Stimulated activated CD4-positive, alpha-beta T cell treated with anti-CD3 and anti-CD28 coated beads, Interleukin-1b, Interleukin-23, amount 100 ng/mL, for 1 hour (primary cell): ENCODE data around the gene COL4A2.
"Not testable (repeated sequence)": the region's sequence is repeated elsewhere in the genome, so short reads cannot be mapped to it uniquely, and the experiment has no call there.

Experiments used
- DNase-seq, 2 donors: peaks; one replicate each; pipeline ENCODE4 v3.0.0-alpha.2; 2020; ENCODE audit warnings: low read depth in 2 of 2

COL4A2 gene

DNA sequence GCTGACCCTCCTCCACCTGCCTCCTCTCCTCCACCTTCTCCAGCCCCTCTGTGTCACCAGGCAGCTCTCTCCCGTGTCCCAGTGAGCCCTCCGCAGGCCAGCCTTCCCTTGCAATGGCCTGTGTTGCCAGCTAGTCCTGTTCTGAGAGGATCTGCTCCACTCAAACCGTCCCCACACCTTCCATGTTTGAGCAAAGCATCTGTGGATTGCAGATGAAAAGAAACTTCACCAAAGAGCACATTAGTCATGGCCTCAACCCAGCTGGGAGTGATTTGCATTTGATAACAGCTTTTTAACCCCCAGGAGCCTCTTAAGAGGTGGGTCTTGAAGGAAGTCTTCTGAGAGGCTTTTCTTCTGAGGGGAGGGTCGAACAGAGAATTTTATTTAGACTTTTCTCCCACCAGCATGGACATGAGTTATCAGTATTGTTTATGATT is 72.8 kb downstream of the COL4A2 start:
- DNase-seq: no peak

DNA sequence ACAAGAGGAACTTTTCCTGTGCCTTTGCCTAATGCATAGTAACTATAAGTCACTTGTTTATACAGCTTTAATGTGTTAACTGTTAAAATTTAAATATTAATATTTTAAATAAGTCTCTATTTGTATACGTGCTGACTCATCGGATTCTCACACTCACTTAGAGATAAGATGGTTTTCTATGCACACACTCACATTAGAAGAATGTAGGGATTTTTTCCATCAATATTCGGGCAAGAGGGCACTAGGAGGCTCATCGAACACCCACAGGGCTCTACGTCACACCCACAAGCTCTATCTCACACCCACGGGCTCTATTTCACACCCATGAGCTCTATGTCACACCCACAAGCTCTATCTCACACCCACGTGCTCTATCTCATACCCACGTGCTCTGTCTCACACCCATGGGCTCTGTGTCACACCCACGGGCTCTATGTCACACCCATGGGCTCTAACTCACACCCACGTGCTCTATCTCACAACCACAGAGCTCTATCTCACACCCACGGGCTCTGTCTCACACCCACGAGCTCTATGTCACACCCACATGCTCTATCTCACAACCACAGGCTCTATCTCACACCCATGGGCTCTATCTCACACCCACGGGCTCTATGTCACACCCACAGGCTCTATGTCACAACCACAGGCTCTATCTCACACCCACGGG is 73.4 kb downstream of the COL4A2 start:
- no peak for DNase-seq

DNA sequence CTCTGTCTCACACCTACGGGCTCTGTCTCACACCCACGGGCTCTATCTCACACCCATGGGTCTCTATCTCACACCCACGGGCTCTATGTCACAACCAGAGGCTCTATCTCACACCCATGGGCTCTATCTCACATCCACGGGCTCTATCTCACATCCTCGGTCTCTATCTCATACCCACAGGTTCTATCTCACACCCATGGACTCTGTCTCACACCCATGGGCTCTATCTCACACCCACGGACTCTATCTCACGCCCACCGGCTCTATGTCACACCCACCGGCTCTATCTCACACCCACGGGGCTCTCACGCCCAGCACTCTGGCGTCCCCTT is 73.9 kb downstream of the COL4A2 start:
- DNase-seq: no peak

DNA sequence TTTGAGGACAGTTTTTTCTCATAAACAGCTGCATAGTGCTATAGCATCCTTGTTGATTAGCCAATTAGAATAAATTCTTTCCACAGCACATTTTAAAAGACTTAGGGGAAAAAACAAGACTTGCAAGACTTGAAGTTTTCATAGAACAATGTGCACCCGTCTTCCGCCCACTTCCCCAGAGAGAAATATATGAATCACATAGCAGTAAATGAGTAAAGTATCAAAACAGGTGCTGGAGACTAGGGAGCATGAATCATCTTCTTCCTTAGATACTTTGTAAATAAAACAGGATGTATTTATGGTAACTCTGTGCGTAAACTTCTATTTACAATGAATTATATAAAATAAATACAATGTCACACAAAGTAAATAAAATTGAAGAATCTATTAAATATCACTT is 75.1 kb downstream of the COL4A2 start:
- no peak for DNase-seq

DNA sequence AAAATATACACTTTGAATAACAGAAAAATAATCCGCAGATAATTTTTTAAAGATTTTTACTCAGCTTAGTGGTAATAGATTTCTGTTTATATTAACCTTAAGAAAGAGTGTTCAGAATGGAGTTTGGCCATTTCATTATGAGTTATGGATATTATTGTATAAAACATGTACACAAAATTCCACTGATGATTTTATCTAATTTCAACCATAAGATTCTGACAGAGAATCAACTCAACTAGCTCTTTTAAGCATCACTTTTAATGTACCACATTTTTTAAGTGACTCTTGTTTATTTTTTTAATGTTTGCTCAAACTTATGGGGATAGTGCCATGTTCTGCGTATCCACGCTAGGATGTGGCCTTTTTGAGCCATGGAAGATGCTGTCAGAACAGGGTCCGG is 75.7 kb downstream of the COL4A2 start:
- no peak for DNase-seq

DNA sequence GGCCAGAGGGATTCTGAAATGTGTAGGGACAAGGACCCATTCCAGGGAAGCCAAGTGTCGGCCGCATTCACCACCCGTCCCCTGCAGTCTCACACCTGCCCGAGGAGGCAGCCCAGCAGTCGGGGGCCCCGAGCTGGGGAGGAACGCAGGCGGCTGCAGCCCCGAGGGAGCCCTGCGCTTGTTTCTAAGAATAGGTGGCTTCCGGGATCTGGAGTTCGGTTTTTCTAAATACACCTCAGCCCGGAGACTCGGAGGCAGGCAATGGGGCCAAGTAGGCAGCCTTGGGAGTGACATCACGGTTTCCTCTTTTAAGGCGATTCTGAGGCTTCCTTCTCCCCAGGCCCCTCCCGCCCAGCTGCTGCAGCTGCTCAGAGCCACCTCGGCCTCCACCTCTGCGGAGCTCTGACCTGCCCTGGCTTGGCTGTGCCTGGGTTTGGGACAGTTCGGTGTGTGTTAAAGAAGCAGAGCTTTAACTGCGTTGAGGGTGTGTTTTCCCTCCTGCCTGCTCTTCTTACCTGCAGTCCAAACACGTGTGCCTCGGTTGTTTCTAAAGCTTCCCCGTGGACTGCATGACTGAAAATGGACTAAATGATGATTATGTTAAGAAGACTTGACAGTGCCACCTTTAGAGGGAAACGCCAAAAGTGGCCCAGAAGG is 80.5 kb downstream of the COL4A2 start:
- no peak for DNase-seq

DNA sequence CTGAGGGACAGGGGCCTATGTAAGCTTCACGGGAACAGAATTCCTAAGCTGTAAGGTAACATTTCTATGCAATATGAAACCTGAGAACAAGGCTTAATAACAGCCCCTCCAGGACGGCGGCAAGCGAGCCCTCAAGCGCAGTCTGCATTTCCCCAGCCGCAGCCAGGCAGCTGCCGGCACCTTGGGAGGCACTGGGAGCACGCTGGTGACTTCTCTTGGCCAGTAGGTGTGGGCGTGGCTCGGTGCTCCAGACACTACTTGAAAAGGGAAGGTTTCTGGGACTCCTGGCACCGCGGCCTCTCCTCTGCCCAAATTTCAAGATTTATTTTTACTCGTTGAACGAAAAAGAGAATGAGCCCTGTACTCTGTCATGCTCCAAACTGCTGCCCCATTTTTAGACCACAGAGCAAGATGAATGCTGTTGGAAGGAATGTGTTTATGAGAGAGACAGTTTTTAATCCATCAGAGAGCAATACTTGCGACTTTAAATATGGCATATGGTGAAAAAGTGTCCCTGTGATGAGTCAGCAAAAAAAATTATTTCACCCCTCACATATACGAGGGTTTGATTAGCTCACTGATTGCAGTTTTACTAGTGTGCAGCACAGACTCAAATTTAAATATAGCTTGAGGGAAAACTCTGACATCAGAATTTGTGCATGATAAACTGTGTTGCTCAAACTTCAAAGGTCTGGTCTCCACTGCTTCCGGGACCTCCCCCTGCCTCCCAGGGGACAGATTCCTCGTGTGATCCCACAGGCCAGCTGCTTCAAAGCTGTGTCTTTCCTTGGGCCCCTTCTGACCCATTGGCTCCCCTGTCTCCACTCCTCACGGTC is 81.2 kb downstream of the COL4A2 start:
- no peak for DNase-seq

DNA sequence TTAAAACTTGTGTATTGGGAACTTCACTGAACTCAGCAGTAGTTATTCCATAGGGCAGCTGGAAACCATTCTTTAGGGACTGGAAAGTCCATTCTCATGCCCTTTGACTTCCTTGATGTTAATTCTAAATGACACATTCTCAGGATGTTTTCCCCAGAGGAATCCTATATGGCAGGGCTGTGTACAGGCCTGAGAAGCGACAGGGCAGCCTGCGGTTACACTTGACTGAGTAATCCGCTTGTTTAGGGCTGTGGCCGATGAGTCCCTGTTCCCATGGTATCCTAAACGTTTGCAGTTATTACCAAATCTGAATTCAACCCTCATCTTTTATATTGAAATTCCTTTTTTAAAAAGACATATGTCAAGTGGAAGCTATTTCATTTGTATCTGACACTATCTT is 83.5 kb downstream of the COL4A2 start:
- no peak for DNase-seq

DNA sequence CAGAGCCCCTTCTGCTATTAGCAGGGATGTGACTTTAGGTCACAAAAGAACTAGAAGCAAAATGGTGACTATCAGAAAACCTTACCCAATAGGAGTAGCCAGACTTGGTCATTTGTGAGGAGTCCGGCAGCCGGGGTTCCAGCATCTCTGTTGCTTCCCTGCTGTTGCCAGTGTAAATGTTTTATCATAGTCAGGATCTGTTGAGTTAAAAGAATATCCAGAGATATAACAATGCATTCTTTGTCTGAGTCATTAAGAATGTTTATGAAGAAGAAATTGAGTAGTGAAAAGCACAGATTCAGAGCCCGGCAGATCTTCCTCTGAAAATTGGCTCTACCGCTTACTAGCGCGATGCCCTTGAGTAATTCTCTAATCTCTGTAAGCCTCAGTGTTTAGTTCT is 84.2 kb downstream of the COL4A2 start:
- DNase-seq: no peak

DNA sequence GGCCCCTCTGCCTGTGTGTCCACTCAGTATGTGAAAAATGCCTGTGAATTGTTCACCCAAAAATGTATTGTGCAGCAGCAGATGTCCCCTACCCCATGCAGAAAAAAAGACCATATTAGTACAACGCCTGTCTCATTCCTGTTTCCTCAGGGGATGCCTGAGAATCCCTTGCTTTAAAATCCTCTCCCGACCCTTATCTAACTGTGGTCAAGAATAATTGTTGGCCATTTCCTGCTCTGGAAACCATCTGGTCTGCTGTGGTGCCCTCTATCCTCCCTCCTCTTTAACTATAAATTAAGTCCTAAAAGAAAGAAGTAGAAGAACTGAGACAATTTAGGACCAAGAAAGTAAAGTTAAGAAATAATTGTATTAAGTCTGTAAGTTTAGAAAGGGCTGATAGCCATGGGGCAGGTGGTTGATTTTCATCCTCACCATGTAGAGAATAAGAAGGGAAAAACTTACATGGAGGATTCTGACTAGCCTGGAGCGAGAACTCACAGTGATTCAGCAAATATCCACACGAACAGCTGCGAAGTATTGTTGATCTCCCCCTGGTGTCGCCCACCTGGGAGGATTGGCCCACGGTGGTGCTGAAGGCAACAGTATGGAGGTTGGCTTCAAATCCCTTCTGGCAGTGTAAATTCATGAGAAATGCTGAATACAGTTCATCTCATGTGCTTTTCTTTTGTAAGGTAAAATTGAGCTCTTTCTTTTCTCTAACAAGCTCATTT is 85.6 kb downstream of the COL4A2 start:
- DNase-seq: no peak

DNA sequence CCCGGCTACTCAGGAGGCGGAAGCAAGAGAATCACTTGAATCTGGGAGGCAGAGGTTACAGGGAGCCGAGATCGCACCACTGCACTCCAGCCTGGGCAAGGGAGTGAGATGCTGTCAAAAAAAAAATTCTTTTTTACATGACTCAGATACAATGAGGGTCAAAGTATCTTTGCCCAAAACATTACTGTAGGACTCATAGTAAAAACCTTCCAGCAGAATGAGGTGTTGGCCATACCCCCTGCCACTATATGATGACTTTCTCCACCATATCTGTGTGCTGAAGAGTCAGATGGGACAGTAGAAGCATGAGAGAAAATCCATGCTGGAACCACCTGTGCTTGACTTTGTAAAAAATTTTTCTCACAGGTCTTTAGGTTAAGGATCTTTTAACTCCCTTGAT is 86.7 kb downstream of the COL4A2 start:
- DNase-seq: no peak

DNA sequence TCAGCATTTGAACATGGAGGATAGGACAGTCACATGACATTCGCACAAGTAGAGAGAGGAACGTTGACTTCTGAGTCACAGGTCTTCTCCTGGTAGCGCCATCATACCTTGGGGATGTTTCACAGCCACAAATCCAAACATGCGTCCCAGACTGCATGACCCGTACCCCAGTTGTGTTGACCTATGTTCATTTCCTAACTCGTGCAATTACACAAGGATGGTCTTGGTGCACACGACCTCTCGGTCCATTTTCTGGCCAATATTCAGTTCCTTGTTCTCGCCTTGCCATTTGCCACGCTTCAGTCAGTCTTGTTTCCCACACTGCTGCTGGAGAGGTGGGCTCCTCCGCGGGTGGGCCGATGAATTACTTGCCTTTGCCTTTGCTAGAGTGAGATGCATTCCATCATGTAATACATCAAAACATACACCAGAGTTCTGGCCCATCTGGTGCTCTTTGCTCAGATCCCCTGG is 87.3 kb downstream of the COL4A2 start:
- no peak for DNase-seq

DNA sequence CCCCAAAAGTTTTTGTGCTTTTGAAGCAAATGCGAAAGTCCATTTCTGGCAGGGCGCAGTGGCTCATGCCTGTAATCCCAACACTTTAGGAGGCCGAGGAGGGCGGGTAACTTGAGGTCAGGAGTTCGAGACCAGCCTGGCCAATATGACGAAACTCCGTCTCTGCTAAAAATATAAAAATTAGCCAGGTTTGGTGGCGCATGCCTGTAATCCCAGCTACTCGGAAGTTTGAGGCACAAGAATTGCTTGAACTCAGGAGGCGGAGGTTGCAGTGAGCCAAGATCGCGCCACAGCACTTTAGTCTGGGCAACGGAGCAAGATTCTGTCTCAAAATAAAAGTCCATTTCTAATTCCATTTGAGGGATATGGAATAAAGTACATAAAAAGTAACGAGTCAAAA is 88.5 kb downstream of the COL4A2 start:
- not testable (repeated sequence) for DNase-seq

DNA sequence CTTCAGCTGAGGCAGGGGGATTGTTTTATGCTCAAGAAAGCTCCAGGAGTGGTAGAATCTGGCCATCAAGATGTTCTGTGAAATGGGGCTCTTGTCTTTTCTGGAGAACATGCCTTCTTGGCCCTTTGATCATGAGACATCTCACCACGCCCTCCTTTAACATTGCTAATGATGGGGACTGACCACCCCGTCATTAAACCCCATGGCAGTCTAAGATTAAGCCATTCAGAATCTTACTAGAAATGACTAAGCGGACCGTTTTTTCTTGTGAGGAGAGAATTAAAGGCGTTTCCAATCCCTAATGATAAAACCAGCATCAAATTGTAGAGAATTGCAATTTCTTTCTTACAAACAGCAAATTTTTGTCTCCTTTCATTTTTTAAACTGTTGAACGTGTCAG is 89.4 kb downstream of the COL4A2 start:
- no peak for DNase-seq

DNA sequence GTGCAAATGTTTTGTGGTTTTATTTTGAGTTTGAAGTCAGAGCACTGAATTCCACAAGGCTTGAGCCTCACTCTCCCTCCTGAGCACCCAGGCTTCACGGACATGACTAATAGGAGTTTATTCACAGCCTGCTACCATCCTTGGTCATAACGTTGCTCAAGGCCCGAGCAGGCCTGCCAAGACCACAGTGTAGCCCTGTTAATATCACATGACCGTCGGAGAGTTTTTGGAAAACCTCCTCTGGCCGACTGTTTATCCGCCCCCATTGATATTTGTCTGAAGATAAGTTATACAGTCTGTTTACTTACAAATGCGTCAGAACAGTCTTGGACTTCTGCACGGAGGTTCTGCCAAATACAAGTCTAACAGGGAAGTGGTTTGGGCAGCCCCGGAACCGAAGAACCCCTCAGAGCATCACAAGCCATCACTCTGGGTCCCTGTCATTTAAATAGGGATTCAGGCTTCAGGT is 89.9 kb downstream of the COL4A2 start:
- no peak for DNase-seq

DNA sequence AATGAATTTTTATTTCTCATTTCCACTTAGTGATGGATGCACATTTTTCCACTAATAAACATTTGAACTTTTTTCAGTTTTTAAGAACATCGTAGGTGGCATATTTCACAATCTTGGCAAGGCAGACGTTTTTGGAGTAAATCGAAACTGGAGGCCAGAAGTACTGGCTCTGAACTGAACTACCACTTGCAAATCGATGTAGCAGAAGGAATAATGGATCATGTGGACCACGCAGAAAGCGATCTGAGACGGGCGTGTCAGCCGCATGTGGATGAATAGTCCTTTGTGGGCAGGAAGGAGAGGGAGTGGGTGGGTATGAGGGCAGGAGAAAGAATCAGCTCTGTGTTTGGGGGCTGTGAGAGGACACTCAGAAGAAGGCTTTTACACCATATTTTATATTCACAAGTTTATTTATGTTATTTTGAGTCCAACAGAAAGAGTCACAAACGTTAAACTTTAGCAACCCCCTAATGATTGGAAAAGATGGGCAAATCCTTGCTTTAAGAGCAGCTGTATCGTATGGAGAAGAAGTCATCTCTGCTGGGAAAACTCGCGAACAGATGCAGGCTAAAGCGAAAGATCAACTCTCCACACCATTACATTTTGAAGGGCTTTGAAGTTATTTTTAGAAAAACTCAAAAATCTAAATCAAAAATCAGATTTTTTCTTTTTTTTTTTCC is 90.5 kb downstream of the COL4A2 start:
- DNase-seq: no peak

DNA sequence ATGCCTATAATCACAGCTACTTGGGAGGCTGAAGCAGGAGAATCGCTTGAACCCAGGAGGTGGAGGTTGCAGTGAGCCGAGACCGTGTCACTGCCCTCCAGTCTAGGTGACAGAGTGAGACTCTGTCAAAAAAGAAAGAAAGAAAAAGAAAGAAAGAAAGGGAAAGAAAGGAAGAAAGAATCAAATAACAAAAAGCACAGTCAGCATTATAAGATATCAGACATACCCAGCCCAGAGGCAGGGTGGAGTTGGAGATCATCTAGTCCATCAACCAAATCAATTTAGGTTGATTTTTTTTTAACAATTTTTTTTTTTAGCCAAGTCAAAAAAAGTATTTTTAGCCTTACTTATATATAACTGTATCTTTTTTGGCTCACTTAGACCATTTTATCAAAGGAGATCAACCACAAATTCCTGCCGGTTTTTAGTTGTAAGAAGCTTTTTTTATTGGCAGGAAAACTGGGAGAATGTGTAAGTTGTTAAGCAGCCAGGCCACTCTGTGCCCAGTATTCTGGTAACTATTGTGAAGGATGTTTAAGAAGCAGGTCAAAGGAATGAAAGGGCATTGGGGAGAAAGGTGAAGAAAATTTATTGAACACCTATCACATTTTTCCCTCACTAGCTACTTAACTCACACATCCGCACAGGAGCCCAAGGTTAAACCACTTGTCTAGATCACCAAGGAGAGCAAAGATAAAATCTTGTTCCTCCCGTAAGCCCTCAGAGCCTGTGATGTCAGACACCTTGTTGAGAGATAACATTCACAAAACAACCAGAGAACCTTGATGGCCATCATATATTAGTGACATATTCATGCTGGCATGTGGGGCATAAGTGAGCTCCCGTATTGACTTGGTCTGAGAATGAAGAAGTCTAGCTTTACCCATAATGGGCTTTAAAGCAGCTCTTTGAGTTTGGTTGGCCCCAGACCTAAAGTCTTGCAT is 91.8 kb downstream of the COL4A2 start:
- DNase-seq: no peak

DNA sequence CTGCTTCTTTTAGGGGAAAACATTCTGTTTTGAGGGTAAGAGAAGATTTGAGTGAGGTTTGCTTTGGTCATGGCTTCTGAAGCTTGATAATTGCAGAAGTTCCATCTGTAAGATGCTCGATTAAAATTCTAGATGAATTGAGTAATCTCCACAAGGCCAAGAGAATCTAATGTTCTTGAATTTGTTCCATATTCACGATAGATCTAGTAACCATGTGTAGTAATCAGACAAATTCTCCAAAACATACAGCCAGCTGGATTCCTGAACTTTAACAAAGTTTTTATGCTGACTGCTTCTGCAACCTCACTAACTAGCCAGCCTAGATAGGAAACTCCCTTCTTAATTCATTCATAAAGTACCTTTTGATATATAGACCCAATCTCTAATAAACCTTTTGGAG is 92.7 kb downstream of the COL4A2 start:
- DNase-seq: no peak

DNA sequence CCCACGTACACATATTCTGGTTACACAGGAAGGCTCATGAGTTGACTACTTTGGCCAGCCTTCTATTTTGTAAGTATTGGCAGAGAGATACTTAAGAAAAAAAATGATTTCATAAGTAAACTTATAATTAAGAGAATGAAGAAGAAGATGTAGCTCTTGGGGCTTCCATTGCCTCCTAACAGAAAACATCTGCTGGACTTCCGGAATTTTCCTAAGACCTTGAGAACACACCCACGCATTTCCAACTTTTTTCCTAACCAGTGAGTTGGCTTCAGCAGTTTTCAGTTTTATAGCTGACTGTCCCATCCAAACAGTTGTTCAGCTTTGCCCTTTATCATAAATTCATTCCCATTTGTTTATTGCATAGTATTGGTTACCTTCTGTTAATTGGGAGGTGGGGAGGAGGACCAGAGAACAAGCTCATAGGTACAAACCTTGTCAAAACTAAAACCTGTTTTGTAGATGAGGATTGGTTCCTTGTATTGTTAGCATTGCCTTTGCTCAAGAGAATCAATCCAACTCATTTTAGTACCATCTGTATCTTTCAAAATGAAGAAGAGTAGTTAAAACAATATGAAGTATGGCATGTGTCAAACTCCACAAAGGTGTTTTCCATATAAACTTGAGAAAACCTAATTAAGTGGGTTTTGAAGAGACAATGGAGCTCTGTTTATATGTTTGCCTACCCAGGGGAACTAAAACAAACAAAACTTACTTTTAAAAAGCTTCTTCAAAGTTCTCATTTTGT is 93.9 kb downstream of the COL4A2 start:
- no peak for DNase-seq
